ENCODE results near the gene CAPS2.

- TF ChIP-seq CTCF (IDR thresholded peaks at IDR 0.05; ENCODE audit: low read depth, low read length) (no peak), POLR2A (IDR thresholded peaks at IDR 0.05; ENCODE audit: extremely low read depth, insufficient read length) (no peak), MYC (IDR thresholded peaks at IDR 0.05; ENCODE audit: low read depth, low read length) (no peak)
Measured at GRCh38 chr12:75305412-75306332, 24.5 kb downstream of the CAPS2 start.
